HEK293T (cell line): ENCODE measurements around the gene ARL3.

Experiments used
- ARNT ChIP-seq: fragments of 450-650 bp; IDR thresholded peaks from 2 replicates; pipeline ENCODE4 v1.6.1; 2017; ENCODE audit warnings: mild to moderate bottlenecking
- ELF4 ChIP-seq: fragments of 450-650 bp; IDR thresholded peaks from 2 replicates; pipeline ENCODE4 v1.6.1; 2017; ENCODE audit warnings: antibody characterized with exemption
- SP1 ChIP-seq: fragments of 450-650 bp; IDR thresholded peaks from 2 replicates; pipeline ENCODE4 v1.6.1; 2017

DNA sequence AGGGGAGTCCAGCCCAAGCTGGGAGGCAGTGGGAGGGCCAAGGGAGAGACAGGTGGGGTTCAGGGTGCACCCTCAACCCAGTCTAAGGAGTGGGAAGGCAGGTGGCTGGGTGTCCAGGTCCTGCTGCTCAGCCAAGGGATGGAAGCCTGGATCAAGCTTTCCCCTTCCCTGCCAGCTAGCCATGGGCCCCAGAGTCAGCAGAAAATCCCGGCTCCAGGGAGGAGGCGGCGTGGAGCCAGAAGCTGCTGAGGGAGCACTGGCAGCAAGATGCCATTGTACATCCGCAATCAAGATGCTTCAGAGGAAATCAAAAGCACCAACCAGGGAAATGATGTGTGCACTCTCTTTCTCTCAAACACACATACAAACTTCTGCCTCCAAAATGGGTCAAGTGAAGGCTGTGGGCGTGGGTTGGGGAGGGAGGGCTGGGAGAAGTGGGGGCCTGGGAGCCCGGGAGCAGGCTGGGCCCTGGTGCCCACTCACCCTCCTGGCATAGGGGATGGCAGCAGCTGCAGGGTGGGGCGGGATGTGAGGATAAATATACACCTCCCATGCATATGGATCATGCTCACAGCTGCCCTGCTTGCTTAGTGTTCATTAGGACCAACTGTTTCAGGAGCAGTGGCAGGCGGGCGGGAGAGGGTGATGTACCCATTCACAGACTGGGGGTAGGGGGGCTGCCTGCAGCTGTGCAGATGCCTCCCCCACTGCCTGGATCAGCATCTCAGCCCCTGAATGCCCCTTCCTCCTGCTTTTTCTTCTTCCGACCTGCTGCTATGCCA is 45.7 kb downstream of the ARL3 start:
- TF ChIP-seq ELF4 (no peak), ARNT (no peak), SP1 (no peak)
